Aorta (tissue), 5 donors: ENCODE measurements around the gene HRH3. TPM values are rescaled to one million over a fixed set of nuclear protein-coding genes. Genes with fewer than 3 reads are reported as not detected.

Source experiments
- ATAC-seq: fragments of 200-7000 bp; cut with Tn5 transposase; one replicate; pipeline ENCODE4 v1.9.1; 2022; ENCODE audit warnings: moderate library complexity; ENCODE audit not compliant: low FRiP score
- DNase-seq, 2 donors: peaks; one replicate each; pipeline ENCODE4 v3.0.0-alpha.2; 2020
- H3K27ac ChIP-seq, 2 donors: one replicate each; pipeline ENCODE4 v1.5.1; 2013; ENCODE audit warnings: low read length in 2 of 2, mild to moderate bottlenecking in 2 of 2, moderate library complexity in 2 of 2, control low read depth in 1 of 2, inconsistent platforms in 1 of 2, low read depth in 1 of 2
- H3K27me3 ChIP-seq, 2 donors: one replicate each; pipeline ENCODE4 v1.6.1; 2013; ENCODE audit warnings: control low read depth in 1 of 2, low read length in 1 of 2, mild to moderate bottlenecking in 1 of 2, moderate library complexity in 1 of 2; ENCODE audit not compliant: insufficient read depth in 2 of 2, control insufficient read depth in 1 of 2
- H3K36me3 ChIP-seq, 2 donors: one replicate each; pipeline ENCODE4 v1.6.1; 2013; ENCODE audit warnings: control low read depth in 1 of 2, low read length in 1 of 2, mild to moderate bottlenecking in 1 of 2; ENCODE audit not compliant: insufficient read depth in 2 of 2, control insufficient read depth in 1 of 2
- H3K4me1 ChIP-seq, 2 donors: one replicate each; pipeline ENCODE4 v1.6.1; 2013; ENCODE audit warnings: low read length in 2 of 2, control low read depth in 1 of 2, mild to moderate bottlenecking in 1 of 2, moderate library complexity in 1 of 2; ENCODE audit not compliant: insufficient read depth in 2 of 2, control insufficient read depth in 1 of 2
- H3K4me3 ChIP-seq, 2 donors: one replicate each; pipeline ENCODE4 v1.5.1; 2013; ENCODE audit warnings: low read length in 2 of 2, control low read depth in 1 of 2, mild to moderate bottlenecking in 1 of 2
- H3K9me3 ChIP-seq: one replicate; pipeline ENCODE4 v1.6.1; 2013; ENCODE audit warnings: mild to moderate bottlenecking, low read length; ENCODE audit not compliant: control insufficient read depth
- WGBS, 2 donors: extraction: QIAGEN DNeasy Blood & Tissue Kit; methylation state at CpG; one replicate each; pipeline ENCODE4 v1.1.7; 2013; 5-methylcytosine and 5-hydroxymethylcytosine counted together
- intact Hi-C, 2 donors: fragments of 100-400 bp; cut with DNase I; formaldehyde crosslinking; loops; one replicate each; pipeline versions ENCODE4 v1.14.2 to v1.15.0; 2022
- polyA plus RNA-seq, 2 donors: library from polyadenylated mRNA; stranded (reverse); fragments of 200-250 nt; gene quantifications; one replicate each; pipeline ENCODE4 v1.2.3, GENCODE V29; 2013
- total RNA-seq, 2 donors: library from RNA; stranded (reverse); fragmentation: NEBNext Ultra II Directional; extraction: Animal tissue kit (Norgen Biotek cat#: 25700); gene quantifications; one replicate each; pipeline ENCODE4 v1.2.1, GENCODE V29; 2021
- donor health status: healthy with polysubstance abuse.
- donor health status: Bipolar disorder and iron deficiency.
- donor health status: DM: no; HTN: no; CAD: no.
- donor health status: DM: no; HTN: no; CAD: no.
- donor health status: DM: yes; HTN: yes; CAD: no.

HRH3 gene
- total and polyA plus RNA-seq, 4 donors = not detected

DNA sequence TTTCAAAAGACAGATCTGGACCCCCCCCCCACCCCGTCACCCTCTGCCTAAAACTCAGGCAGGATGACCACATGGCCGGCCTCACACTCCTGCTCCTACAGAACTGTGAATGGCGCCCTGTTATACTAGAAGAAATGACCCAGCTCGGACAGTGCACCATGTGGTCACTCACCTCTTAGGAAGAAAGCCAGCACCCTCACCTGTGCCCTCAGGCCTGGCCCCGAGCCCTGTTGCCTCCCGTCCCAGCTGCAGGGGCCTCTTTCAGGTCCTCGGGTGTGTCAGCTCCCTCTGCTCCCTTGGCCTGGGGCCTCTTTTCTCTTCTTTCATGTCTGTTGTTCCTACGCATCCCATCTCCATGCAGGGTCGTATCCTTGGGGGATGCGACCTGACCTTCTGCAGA is 42.0 kb upstream of the HRH3 start:
- intact Hi-C loops = no loop called here
- WGBS, 2 donors = 93% methylated on average over 10 of the region's 10 CpGs
- Histone ChIP-seq H3K36me3 (peaks cover 0 to 3% of the 10 kb centered on the region in 2 donors), H3K4me1 (no peaks in the 10 kb centered on the region), H3K9me3 (no peaks in the 10 kb centered on the region), H3K4me3 (no peak overlapping the region), H3K27ac (no peak overlapping the region), H3K27me3 (no peaks in the 10 kb centered on the region)
- ATAC-seq (no peak), DNase-seq (no peak)

GRCh38 chr20:62259294-62259565 is 39.2 kb upstream of the HRH3 start:
- no peaks in the 10 kb centered on the region for H3K4me1 ChIP-seq
- H3K27ac ChIP-seq = no peak overlapping the region
- no peaks in the 10 kb centered on the region for H3K27me3 ChIP-seq
- 88 to 90% methylated on average over 8 of the region's 8 CpGs for WGBS, 2 donors
- no peaks in the 10 kb centered on the region for H3K9me3 ChIP-seq
- peaks cover 0 to 2% of the 10 kb centered on the region in 2 donors for H3K36me3 ChIP-seq
- H3K4me3 ChIP-seq = no peak overlapping the region
- intact Hi-C loops = no loop called here
- ATAC-seq (no peak), DNase-seq (no peak)

DNA sequence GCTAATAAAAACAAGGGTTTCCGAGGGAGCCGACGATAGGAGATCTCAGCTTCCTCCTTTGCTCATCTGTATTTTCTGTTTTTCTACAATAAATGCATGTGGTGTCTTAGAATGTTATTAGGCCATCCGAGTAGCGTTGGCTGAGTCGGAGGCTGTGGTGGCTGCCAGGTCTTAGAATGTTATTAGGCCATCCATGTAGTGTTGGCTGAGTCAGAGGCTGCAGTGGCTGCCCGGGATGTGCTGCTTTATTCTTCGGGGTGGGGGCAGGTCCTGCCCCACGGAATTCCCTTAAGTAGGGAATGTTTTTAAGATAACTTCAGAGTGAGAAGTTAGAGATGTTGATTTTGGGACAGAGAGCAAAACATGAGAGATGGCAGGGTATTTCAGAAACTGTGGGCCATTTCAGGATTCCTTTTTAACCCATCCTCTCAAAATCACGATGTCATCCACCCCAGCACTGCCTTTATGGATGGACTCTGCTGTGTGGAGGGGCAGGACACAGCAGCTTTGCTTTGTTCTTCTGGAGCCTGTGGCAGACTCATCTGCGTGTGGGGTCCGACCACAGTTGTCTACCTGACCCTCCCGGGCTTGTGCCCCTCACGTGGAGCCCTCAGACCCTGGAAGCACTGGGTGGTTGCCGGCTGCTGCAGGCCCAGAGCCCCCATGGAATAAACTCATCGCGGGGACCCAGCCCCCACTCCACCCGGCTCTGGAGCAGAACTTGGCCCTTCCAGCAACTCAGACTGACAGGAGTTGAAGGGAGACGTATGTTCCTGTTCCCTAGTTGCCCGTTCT is 38.6 kb upstream of the HRH3 start:
- 52 to 58% methylated on average over 20 of the region's 20 CpGs for WGBS, 2 donors
- DNase-seq = peak; percentile 71 to 86
- Histone ChIP-seq H3K9me3 (no peaks in the 10 kb centered on the region), H3K36me3 (no peaks in the 10 kb centered on the region), H3K4me3 (no peak overlapping the region), H3K27me3 (no peaks in the 10 kb centered on the region), H3K4me1 (no peaks in the 10 kb centered on the region), H3K27ac (no peak overlapping the region)
- peak; percentile 84 for ATAC-seq
- intact Hi-C loops = no loop called here

DNA sequence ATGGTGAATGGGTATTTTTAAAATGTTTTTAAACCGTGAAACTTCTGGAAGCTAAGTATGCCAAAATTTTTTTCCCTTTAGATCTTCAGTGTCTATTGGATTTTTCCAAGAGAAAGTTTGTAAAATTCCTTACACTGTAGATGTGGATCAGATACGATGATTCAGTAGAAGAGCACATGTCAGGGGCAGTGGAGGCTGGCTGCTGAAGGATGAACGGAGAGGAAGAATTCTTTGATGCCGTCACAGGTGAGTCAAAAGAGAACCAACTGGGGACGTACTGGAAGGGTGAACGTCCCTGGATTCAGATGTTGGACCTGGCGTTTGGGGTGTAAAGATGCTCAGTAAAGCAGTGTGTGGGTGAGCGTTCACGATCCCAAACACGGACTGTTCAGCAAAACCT is 35.9 kb upstream of the HRH3 start:
- H3K4me3 ChIP-seq = no peak overlapping the region
- whole genome bisulfite sequencing, 2 donors = 87 to 91% methylated on average over 10 of the region's 10 CpGs
- no peaks in the 10 kb centered on the region for H3K9me3 ChIP-seq
- no peaks in the 10 kb centered on the region for H3K4me1 ChIP-seq
- intact Hi-C loops = no loop called here
- no peaks in the 10 kb centered on the region for H3K27me3 ChIP-seq
- no peak for ATAC-seq
- H3K27ac ChIP-seq = no peak overlapping the region
- DNase-seq = no peak
- H3K36me3 ChIP-seq = no peaks in the 10 kb centered on the region

- no peak for DNase-seq
- Histone ChIP-seq H3K4me3 (no peak overlapping the region), H3K27ac (no peak overlapping the region), H3K36me3 (no peaks in the 10 kb centered on the region), H3K9me3 (no peaks in the 10 kb centered on the region), H3K27me3 (no peaks in the 10 kb centered on the region), H3K4me1 (no peaks in the 10 kb centered on the region)
- ATAC-seq = no peak
- intact Hi-C loops = no loop called here
- 66 to 75% methylated on average over 24 of the region's 24 CpGs for WGBS, 2 donors
Measured at GRCh38 chr20:62254021-62254724, 34.1 kb upstream of the HRH3 start.

DNA sequence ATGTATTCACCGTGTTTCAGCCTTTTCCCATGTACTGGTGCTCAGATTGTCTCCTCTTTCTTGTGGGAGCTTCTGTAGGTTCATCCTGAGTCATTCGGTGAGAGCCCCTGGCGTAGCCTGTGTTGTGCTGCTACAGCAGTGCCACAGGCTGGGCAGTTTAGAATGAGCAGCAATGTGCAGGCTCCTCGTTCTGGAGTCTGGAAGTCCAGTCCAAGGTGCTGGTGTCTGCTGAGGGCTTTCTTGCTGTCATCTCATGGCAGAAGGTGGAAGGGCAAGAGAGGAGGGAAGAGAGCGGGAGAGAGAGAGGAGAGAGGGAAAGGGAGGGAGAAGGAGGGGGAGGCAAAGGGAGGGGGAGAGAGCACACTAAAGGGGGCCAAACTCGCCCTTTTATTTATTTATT is 33.3 kb upstream of the HRH3 start:
- Histone ChIP-seq H3K4me1 (no peaks in the 10 kb centered on the region), H3K36me3 (no peaks in the 10 kb centered on the region), H3K27ac (no peak overlapping the region), H3K27me3 (no peaks in the 10 kb centered on the region), H3K4me3 (no peak overlapping the region), H3K9me3 (no peaks in the 10 kb centered on the region)
- no peak for DNase-seq
- ATAC-seq = no peak
- intact Hi-C loops = no loop called here
- 88 to 94% methylated on average over 6 of the region's 6 CpGs for WGBS, 2 donors

GRCh38 chr20:62252342-62252966 is 32.4 kb upstream of the HRH3 start:
- no peak for DNase-seq
- WGBS, 2 donors = 86 to 87% methylated on average over 26 of the region's 26 CpGs
- ATAC-seq = no peak
- Histone ChIP-seq H3K4me3 (no peak overlapping the region), H3K27me3 (no peaks in the 10 kb centered on the region), H3K9me3 (no peaks in the 10 kb centered on the region), H3K36me3 (no peaks in the 10 kb centered on the region), H3K27ac (no peak overlapping the region), H3K4me1 (no peaks in the 10 kb centered on the region)
- intact Hi-C loops = no loop called here

- H3K27ac ChIP-seq = no peak overlapping the region
- no peak overlapping the region for H3K4me3 ChIP-seq
- intact Hi-C loops = no loop called here
- H3K36me3 ChIP-seq = no peaks in the 10 kb centered on the region
- DNase-seq = no peak
- 81% methylated on average over 6 of the region's 6 CpGs for WGBS, 2 donors
- H3K27me3 ChIP-seq = no peaks in the 10 kb centered on the region
- no peaks in the 10 kb centered on the region for H3K9me3 ChIP-seq
- no peak for ATAC-seq
- no peaks in the 10 kb centered on the region for H3K4me1 ChIP-seq
Measured at GRCh38 chr20:62248890-62249560, 28.9 kb upstream of the HRH3 start.
